ENCODE measurements around the gene PPP1R17. TPM values are rescaled to one million over a fixed set of nuclear protein-coding genes. Genes with fewer than 3 reads are reported as not detected.

PPP1R17 gene
- total RNA-seq, 1 experiment from 2014 or later: not detected

DNA sequence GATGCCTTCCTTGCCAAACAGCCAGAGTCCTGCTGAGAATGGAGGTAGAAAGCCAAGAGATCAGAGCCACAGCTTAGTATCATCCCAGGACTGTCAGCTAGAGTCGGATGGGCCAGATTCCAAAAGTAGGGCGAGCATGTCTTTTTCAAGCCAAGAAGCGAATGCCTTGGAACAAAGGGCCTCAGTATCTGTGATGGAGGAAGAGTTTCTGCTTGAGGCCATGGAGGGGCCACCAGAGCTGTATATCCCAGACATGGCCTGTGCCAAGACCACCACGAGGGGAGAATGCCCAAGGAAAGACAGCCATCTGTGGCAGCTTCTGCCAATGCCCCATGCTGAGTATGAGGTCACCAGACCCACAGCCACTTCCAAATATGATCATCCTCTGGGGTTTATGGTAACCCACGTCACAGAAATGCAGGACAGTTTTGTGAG is 44.3 kb upstream of the PPP1R17 start:
- Histone ChIP-seq H3K4me3 (ENCODE audit: low read depth in 2 of 2, low read length in 2 of 2) (no peak overlapping the region), H3K4me1 (ENCODE audit: control insufficient read depth, insufficient read depth, low read length) (no peaks in the 10 kb centered on the region), H3K9me3 (ENCODE audit: control insufficient read depth, insufficient read depth, low read depth, low read length) (no peaks in the 10 kb centered on the region), H3K36me3 (ENCODE audit: control insufficient read depth, insufficient read depth, low read length) (no peaks in the 10 kb centered on the region), H3K27me3 (ENCODE audit: control insufficient read depth, insufficient read depth, low read length) (no peaks in the 10 kb centered on the region), H3K27ac (ENCODE audit: low read length) (no peak overlapping the region)
- in situ Hi-C loops (cut with HindIII; ENCODE audit: low pct_unique_long_range_greater_than_20kb, low sequenced_read_pairs) (no loop called here), intact Hi-C loops (cut with micrococcal nuclease; ENCODE audit: unreplicated experiment) (no loop called here)
- no peak for ATAC-seq
- POLR2A ChIA-PET: no interaction called here
- TF ChIP-seq TCF7L2 (IDR thresholded peaks at IDR 0.05; ENCODE audit: low read depth, low read length) (no peak), SIN3A (IDR thresholded peaks at IDR 0.05; ENCODE audit: borderline replicate concordance, insufficient read depth, low read depth, low read length) (no peak), REST (IDR thresholded peaks at IDR 0.05; ENCODE audit: insufficient read depth in 1 of 2, low read depth in 2 of 2, low read length in 1 of 2) (no peak), POLR2AphosphoS5 (IDR thresholded peaks at IDR 0.05; ENCODE audit: low read depth, low read length) (no peak), CTCF (IDR thresholded peaks at IDR 0.05) (no peak)
- CTCF ChIA-PET: no interaction called here
- BruUV-seq (replicated peaks): no TSS peak
- DNase-seq (ENCODE audit: low read depth, low spot score): no peak

GRCh38 chr7:31646942-31647341 is 40.1 kb upstream of the PPP1R17 start:
- intact Hi-C loops (cut with micrococcal nuclease; ENCODE audit: unreplicated experiment): no loop called here
- Histone ChIP-seq H3K9me3 (ENCODE audit: control insufficient read depth, insufficient read depth, low read depth, low read length) (no peaks in the 10 kb centered on the region), H3K4me1 (ENCODE audit: control insufficient read depth, insufficient read depth, low read length) (no peaks in the 10 kb centered on the region), H3K36me3 (ENCODE audit: control insufficient read depth, insufficient read depth, low read length) (no peaks in the 10 kb centered on the region), H3K4me3 (ENCODE audit: low read depth in 2 of 2, low read length in 2 of 2) (no peak overlapping the region), H3K27me3 (ENCODE audit: control insufficient read depth, insufficient read depth, low read length) (no peaks in the 10 kb centered on the region), H3K27ac (ENCODE audit: low read length) (no peak overlapping the region)
- BruUV-seq (replicated peaks): no TSS peak
- in situ Hi-C loops (cut with HindIII; ENCODE audit: low pct_unique_long_range_greater_than_20kb, low sequenced_read_pairs): no loop called here
- no peak for TF ChIP-seq CTCF (IDR thresholded peaks at IDR 0.05)
- TF ChIP-seq POLR2AphosphoS5 (IDR thresholded peaks at IDR 0.05; ENCODE audit: low read depth, low read length): no peak
- no peak for TF ChIP-seq REST (IDR thresholded peaks at IDR 0.05; ENCODE audit: insufficient read depth in 1 of 2, low read depth in 2 of 2, low read length in 1 of 2)
- DNase-seq (ENCODE audit: low read depth, low spot score) (no peak), ATAC-seq (no peak)
- ChIA-PET POLR2A (no interaction called here), CTCF (no interaction called here)

All from Panc1 (cell line).